OCI-LY1 (cell line): ENCODE results near the gene IFT27.

Experiments
- H2AFZ ChIP-seq: fragments of 200-600 bp; sonication (generic), shearing (Covaris generic); 2 replicates; pipeline ENCODE4 v1.6.0; 2014; ENCODE audit warnings: antibody characterized with exemption, mild to moderate bottlenecking, low read length
- H3F3A ChIP-seq: fragments of 200-600 bp; sonication (generic), shearing (Covaris generic); 2 replicates; pipeline ENCODE4 v1.6.0; 2014; ENCODE audit warnings: mild to moderate bottlenecking, antibody characterized with exemption, low read length, moderate library complexity; ENCODE audit not compliant: insufficient read depth
- H3K27ac ChIP-seq: fragments of 200-600 bp; sonication (generic); 2 replicates; pipeline ENCODE4 v1.5.1; 2014; ENCODE audit warnings: low read length, mixed run types, mild to moderate bottlenecking, low read depth; ENCODE audit not compliant: poor library complexity, severe bottlenecking
- H3K27me3 ChIP-seq: fragments of 200-600 bp; sonication (generic); 2 replicates; pipeline ENCODE4 v1.6.0; 2014; ENCODE audit warnings: antibody characterized with exemption, mild to moderate bottlenecking, low read length, moderate library complexity; ENCODE audit not compliant: insufficient read depth
- H3K36me3 ChIP-seq: fragments of 200-600 bp; sonication (generic); 2 replicates; pipeline ENCODE4 v1.6.1; 2014; ENCODE audit warnings: mild to moderate bottlenecking, antibody characterized with exemption, low read length, moderate library complexity, mixed read lengths; ENCODE audit not compliant: insufficient read depth
- H3K4me1 ChIP-seq: fragments of 200-600 bp; sonication (generic); 2 replicates; pipeline ENCODE4 v1.5.1; 2014; ENCODE audit warnings: mild to moderate bottlenecking, low read length, moderate library complexity; ENCODE audit not compliant: insufficient read depth, severe bottlenecking
- H3K4me2 ChIP-seq: fragments of 200-600 bp; sonication (generic), shearing (Covaris generic); 2 replicates; pipeline ENCODE4 v1.6.1; 2014; ENCODE audit warnings: low read length
- H3K4me3 ChIP-seq: fragments of 200-600 bp; sonication (generic); 2 replicates; pipeline ENCODE4 v1.5.1; 2014; ENCODE audit warnings: low read length, low read depth, mild to moderate bottlenecking, mixed read lengths; ENCODE audit not compliant: poor library complexity, severe bottlenecking
- H3K79me2 ChIP-seq: fragments of 200-600 bp; shearing (Covaris generic); 2 replicates; pipeline ENCODE4 v1.6.1; 2016; ENCODE audit warnings: mixed run types, low read length, mixed read lengths; ENCODE audit not compliant: insufficient read depth
- H3K9ac ChIP-seq: fragments of 200-600 bp; sonication (generic), shearing (Covaris generic); 2 replicates; pipeline ENCODE4 v1.6.1; 2014; ENCODE audit warnings: mild to moderate bottlenecking, low read length, mixed read lengths
- H3K9me2 ChIP-seq: fragments of 200-600 bp; sonication (generic), shearing (Covaris generic); 2 replicates; pipeline ENCODE4 v1.6.1; 2014; ENCODE audit warnings: low read depth, mild to moderate bottlenecking, low read length, mixed read lengths
- H3K9me3 ChIP-seq: fragments of 200-600 bp; shearing (Covaris generic); 2 replicates; pipeline ENCODE4 v1.6.1; 2014; ENCODE audit warnings: low read length, mixed read lengths
- H4K20me1 ChIP-seq: fragments of 200-600 bp; sonication (generic), shearing (Covaris generic); 2 replicates; pipeline ENCODE4 v1.6.0; 2016; ENCODE audit warnings: mild to moderate bottlenecking, low read length; ENCODE audit not compliant: insufficient read depth
- CTCF ChIP-seq: fragments of 200-600 bp; sonication (generic), shearing (Covaris generic); IDR thresholded peaks from 2 replicates; pipeline ENCODE4 v1.5.1; 2017; ENCODE audit warnings: mild to moderate bottlenecking, antibody characterized with exemption, low read length, moderate library complexity, mixed read lengths
- EZH2 ChIP-seq: fragments of 200-600 bp; sonication (generic), shearing (Covaris generic); IDR thresholded peaks from 2 replicates; pipeline ENCODE4 v1.8.0; 2017; ENCODE audit warnings: borderline replicate concordance, mixed run types, mild to moderate bottlenecking, antibody characterized with exemption, low read length, moderate library complexity, mixed read lengths

Gene IFT27

GRCh38 chr22:36797911-36798673 lies 22.2 kb upstream of the IFT27 start:
- peaks cover 2% of the 10 kb centered on the region; the same call in 1 of the 2 replicates for H3K27me3 ChIP-seq
- H3K9me2 ChIP-seq, result no peaks in the 10 kb centered on the region
- H3K79me2 ChIP-seq, result no peaks in the 10 kb centered on the region
- H3K9ac ChIP-seq, result no peak overlapping the region
- TF ChIP-seq CTCF (no peak), EZH2 (no peak)
- H3K9me3 ChIP-seq, result no peaks in the 10 kb centered on the region
- H3K4me2 ChIP-seq, result no peak overlapping the region
- no peak overlapping the region for H3K4me3 ChIP-seq
- H4K20me1 ChIP-seq, result no peaks in the 10 kb centered on the region
- no peak overlapping the region; the same call in 1 of the 2 replicates for H2AFZ ChIP-seq
- no peaks in the 10 kb centered on the region for H3K36me3 ChIP-seq
- H3K4me1 ChIP-seq, result peaks cover 5% of the 10 kb centered on the region
- no peaks in the 10 kb centered on the region for H3F3A ChIP-seq
- H3K27ac ChIP-seq, result no peak overlapping the region

- H3K9me2 ChIP-seq, result no peaks in the 10 kb centered on the region
- no peak overlapping the region for H2AFZ ChIP-seq
- no peaks in the 10 kb centered on the region for H4K20me1 ChIP-seq
- H3K9ac ChIP-seq, result no peak overlapping the region
- no peaks in the 10 kb centered on the region for H3K36me3 ChIP-seq
- no peak overlapping the region for H3K4me2 ChIP-seq
- no peak overlapping the region for H3K27ac ChIP-seq
- H3K4me3 ChIP-seq, result no peak overlapping the region
- H3K9me3 ChIP-seq, result no peaks in the 10 kb centered on the region
- H3K4me1 ChIP-seq, result peaks cover 5% of the 10 kb centered on the region
- H3K27me3 ChIP-seq, result peaks cover 2% of the 10 kb centered on the region; the same call in 1 of the 2 replicates
- no peaks in the 10 kb centered on the region for H3F3A ChIP-seq
- no peak for TF ChIP-seq EZH2
- no peak for TF ChIP-seq CTCF
- no peaks in the 10 kb centered on the region for H3K79me2 ChIP-seq
Measured at GRCh38 chr22:36797374-36797773, 21.5 kb upstream of the IFT27 start.

GRCh38 chr22:36796552-36797175 lies 20.7 kb upstream of the IFT27 start:
- Histone ChIP-seq H3K4me3 (no peak overlapping the region), H3K27ac (no peak overlapping the region), H3K4me2 (no peak overlapping the region), H3K36me3 (no peaks in the 10 kb centered on the region), H3K9ac (no peak overlapping the region), H4K20me1 (no peaks in the 10 kb centered on the region), H3K79me2 (no peaks in the 10 kb centered on the region), H2AFZ (no peak overlapping the region), H3K9me3 (no peaks in the 10 kb centered on the region), H3K9me2 (no peaks in the 10 kb centered on the region), H3K27me3 (peaks cover 2% of the 10 kb centered on the region; the same call in 1 of the 2 replicates), H3F3A (no peaks in the 10 kb centered on the region), H3K4me1 (peaks cover 5% of the 10 kb centered on the region)
- no peak for TF ChIP-seq CTCF
